WERI-Rb-1 (cell line): ENCODE results near the gene CRK.
A peak's percentile ranks its signal among the peaks of the same experiment; 100 is the strongest.
"Not testable (repeated sequence)": the region's sequence is repeated elsewhere in the genome, so short reads cannot be mapped to it uniquely, and the experiment has no call there.

Source experiments
- DNase-seq: peaks from one replicate; pipeline ENCODE4 v3.0.0-alpha.2; 2020
- H3K27ac ChIP-seq: fragments of 250-450 bp; sonication (Bioruptor Pico); 2 replicates; pipeline ENCODE4 v1.5.1; 2020; ENCODE audit warnings: mild to moderate bottlenecking, moderate library complexity
- H3K27me3 ChIP-seq: fragments of 250-450 bp; sonication (Bioruptor Pico); 2 replicates; pipeline ENCODE4 v1.5.1; 2021; ENCODE audit warnings: mild to moderate bottlenecking, low read depth, moderate library complexity; ENCODE audit not compliant: insufficient read depth, severe bottlenecking
- H3K36me3 ChIP-seq: fragments of 250-450 bp; sonication (Bioruptor Pico); 2 replicates; pipeline ENCODE4 v1.5.1; 2020; ENCODE audit warnings: mild to moderate bottlenecking, moderate library complexity
- H3K4me3 ChIP-seq: 2 replicates; pipeline ENCODE4 v1.5.1; 2011; ENCODE audit warnings: low read depth, mild to moderate bottlenecking, control low read depth, low read length
- H3K9me3 ChIP-seq: fragments of 250-450 bp; sonication (Bioruptor Pico); 2 replicates; pipeline ENCODE4 v1.5.1; 2021; ENCODE audit warnings: mild to moderate bottlenecking, moderate library complexity; ENCODE audit not compliant: severe bottlenecking
- CTCF ChIP-seq: IDR thresholded peaks from 2 replicates; pipeline ENCODE4 v1.5.1; 2011; ENCODE audit warnings: low read depth, mild to moderate bottlenecking, control low read depth, inconsistent platforms, low read length

CRK gene

DNA sequence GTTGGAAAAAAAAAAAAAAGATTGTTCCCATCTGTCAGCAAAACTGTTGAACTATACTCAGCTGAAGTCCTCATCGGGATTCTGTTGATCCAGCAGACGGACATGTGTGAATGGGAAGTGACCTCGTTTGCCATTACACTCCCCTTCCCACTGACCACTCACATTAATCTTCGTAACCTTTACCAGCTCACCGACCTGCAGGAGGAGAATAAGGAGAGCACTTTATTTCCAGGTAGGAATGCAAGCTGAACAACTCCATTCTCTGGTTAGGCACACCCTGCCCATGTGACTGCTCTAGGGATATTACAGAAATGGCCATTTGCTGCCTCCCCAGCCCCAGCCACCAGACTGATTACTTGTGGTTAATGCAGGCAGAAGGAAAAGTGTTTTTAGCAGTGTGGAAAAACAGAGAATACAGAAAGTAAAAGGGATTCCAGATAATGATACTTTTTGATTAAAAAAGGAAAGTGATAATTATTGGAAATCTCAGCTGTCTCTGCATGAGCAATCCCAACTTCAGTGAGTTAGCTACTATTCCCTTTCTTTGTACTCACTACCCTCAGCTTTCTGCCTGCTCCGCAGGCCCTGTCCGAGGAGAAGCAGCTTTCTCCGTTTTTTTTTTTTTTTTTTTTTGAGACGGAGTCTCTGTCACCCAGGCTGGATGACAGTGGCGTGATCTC, 32.4 kb downstream of the CRK start:
- no peaks in the 10 kb centered on the region for H3K27me3 ChIP-seq
- peaks cover 36% of the 10 kb centered on the region for H3K36me3 ChIP-seq
- peak overlapping the region; percentile 44 for H3K27ac ChIP-seq
- TF ChIP-seq CTCF = no peak
- no peaks in the 10 kb centered on the region for H3K9me3 ChIP-seq
- peak; percentile 28 for DNase-seq
- no peak overlapping the region for H3K4me3 ChIP-seq

GRCh38 chr17:1422885-1423284, 33.1 kb downstream of the CRK start:
- no peaks in the 10 kb centered on the region for H3K9me3 ChIP-seq
- no peak overlapping the region for H3K4me3 ChIP-seq
- DNase-seq = no peak
- H3K27me3 ChIP-seq = no peaks in the 10 kb centered on the region
- TF ChIP-seq CTCF = no peak
- H3K36me3 ChIP-seq = peaks cover 38% of the 10 kb centered on the region
- peak overlapping the region; percentile 44; the same call in 1 of the 2 replicates for H3K27ac ChIP-seq

GRCh38 chr17:1421470-1421869, 34.6 kb downstream of the CRK start:
- H3K27me3 ChIP-seq = no peaks in the 10 kb centered on the region
- DNase-seq = peak; percentile 58
- peak overlapping the region; percentile 8; the same call in 1 of the 2 replicates for H3K27ac ChIP-seq
- no peak for TF ChIP-seq CTCF
- no peaks in the 10 kb centered on the region for H3K9me3 ChIP-seq
- no peak overlapping the region for H3K4me3 ChIP-seq
- peaks cover 40% of the 10 kb centered on the region for H3K36me3 ChIP-seq

DNA sequence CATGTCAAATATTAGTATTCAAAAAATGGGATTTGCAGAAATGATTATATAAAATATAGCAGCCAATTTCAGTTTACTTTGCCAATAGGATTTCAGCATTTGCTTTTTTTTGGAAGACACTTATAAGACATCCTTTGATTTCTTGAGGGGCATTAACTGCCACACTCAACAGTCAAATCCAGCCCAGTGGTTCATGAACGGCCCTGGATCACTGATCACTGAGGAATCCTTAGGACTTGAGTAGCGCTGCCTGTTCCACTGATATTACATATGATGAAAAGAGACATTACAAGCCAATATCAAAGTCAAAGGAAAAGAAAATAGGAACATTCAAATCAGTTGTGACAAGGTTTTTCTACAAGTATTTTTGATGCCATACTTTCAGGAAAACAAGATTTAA, 35.1 kb downstream of the CRK start:
- no peak for TF ChIP-seq CTCF
- H3K36me3 ChIP-seq = peaks cover 38% of the 10 kb centered on the region

GRCh38 chr17:1420163-1420562, 35.9 kb downstream of the CRK start:
- Histone ChIP-seq H3K9me3 (no peaks in the 10 kb centered on the region), H3K4me3 (no peak overlapping the region), H3K27me3 (no peaks in the 10 kb centered on the region), H3K27ac (no peak overlapping the region), H3K36me3 (peaks cover 29% of the 10 kb centered on the region)
- DNase-seq = peak; percentile 71
- no peak for TF ChIP-seq CTCF

More for the DNA sequence above, 35.1 kb downstream of the CRK start:
- Histone ChIP-seq H3K27ac (peak overlapping the region; percentile 8; the same call in 1 of the 2 replicates), H3K9me3 (no peaks in the 10 kb centered on the region), H3K27me3 (no peaks in the 10 kb centered on the region), H3K4me3 (no peak overlapping the region)
- DNase-seq = no peak

DNA sequence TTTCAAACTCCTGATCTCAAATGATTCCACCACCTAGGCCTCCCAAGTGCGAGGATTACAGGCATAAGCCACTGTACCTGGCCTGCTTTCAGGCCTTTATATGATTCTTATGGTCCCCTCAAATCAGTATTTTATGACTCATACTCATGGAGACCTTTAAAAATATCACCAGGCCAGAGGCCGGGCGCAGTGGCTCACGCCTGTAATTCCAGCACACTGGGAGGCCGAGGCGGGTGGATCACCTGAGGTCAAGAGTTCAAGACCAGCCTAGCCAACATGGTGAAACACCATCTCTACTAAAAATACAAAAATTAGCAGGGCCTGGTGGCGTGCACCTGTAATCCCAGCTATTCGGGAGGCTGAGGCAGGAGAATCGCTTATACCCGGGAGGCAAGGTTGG, 37.6 kb downstream of the CRK start:
- H3K36me3 ChIP-seq = peaks cover 27% of the 10 kb centered on the region
- not testable (repeated sequence) for H3K9me3 ChIP-seq, H3K27me3 ChIP-seq, H3K27ac ChIP-seq, DNase-seq, H3K4me3 ChIP-seq
